C1 segment of cervical spinal cord (tissue), 14 donors: ENCODE data around the gene PPP3R1.

Experiments used
- DNase-seq, 14 donors: peaks; one replicate each; lab custom pipeline; 2025; lab: John Stamatoyannopoulos, UW

Gene PPP3R1

GRCh38 chr2:68234405-68234804 lies 17.9 kb downstream of the PPP3R1 start:
- DNase-seq = no peak

- no peak for DNase-seq
Observed at GRCh38 chr2:68231061-68231372, 21.3 kb downstream of the PPP3R1 start.

GRCh38 chr2:68230241-68231060 lies 21.9 kb downstream of the PPP3R1 start:
- DNase-seq = no peak

- no peak for DNase-seq
Observed at GRCh38 chr2:68226794-68227193, 25.5 kb downstream of the PPP3R1 start.

GRCh38 chr2:68225119-68225632 lies 27.2 kb downstream of the PPP3R1 start:
- DNase-seq = peak in 3 of 14 donors; percentile 2 to 16 (median 7)

GRCh38 chr2:68223419-68223818 lies 28.9 kb downstream of the PPP3R1 start:
- DNase-seq = no peak

GRCh38 chr2:68222287-68222686 lies 30.0 kb downstream of the PPP3R1 start:
- no peak for DNase-seq

- DNase-seq = no peak
Observed at GRCh38 chr2:68218343-68218901, 33.9 kb downstream of the PPP3R1 start.

- no peak for DNase-seq
Observed at GRCh38 chr2:68217729-68218128, 34.6 kb downstream of the PPP3R1 start.

- no peak for DNase-seq
Observed at GRCh38 chr2:68216454-68217310, 35.6 kb downstream of the PPP3R1 start.

- DNase-seq = no peak
Observed at GRCh38 chr2:68214381-68214780, 38.0 kb downstream of the PPP3R1 start.

- no peak for DNase-seq
Observed at GRCh38 chr2:68206793-68207192, 45.5 kb downstream of the PPP3R1 start.

- no peak for DNase-seq
Observed at GRCh38 chr2:68203587-68203986, 48.7 kb downstream of the PPP3R1 start.

GRCh38 chr2:68200157-68200787 lies 52.1 kb downstream of the PPP3R1 start:
- DNase-seq = no peak

GRCh38 chr2:68196120-68196716 lies 56.1 kb downstream of the PPP3R1 start:
- DNase-seq = peak in 2 of 14 donors; percentile 3 to 38

- no peak for DNase-seq
Observed at GRCh38 chr2:68195096-68195495, 57.2 kb downstream of the PPP3R1 start.

- DNase-seq = no peak
Observed at GRCh38 chr2:68193787-68194372, 58.5 kb downstream of the PPP3R1 start.

- no peak for DNase-seq
Observed at GRCh38 chr2:68193144-68193543, 59.2 kb downstream of the PPP3R1 start.

GRCh38 chr2:68190991-68191731 lies 61.2 kb downstream of the PPP3R1 start:
- no peak for DNase-seq
